Panc1 (cell line): Measurements from ENCODE around the gene POLR2F. TPM values are rescaled to one million over a fixed set of nuclear protein-coding genes. Genes with fewer than 3 reads are reported as not detected.

Experiments used
- ATAC-seq: fragments of 200-7000 bp; cut with Tn5 transposase; 2 replicates; pipeline ENCODE4 v1.9.1; 2020; ENCODE audit warnings: mild to moderate bottlenecking, moderate library complexity
- BruUV-seq: library from RNA; stranded (reverse); fragments of 400-500 nt; replicated peaks from 2 replicates; lab custom pipeline; 2021; lab: Mats Ljungman, UMichigan
- CTCF ChIA-PET: fragments of 300-600 bp; sonication (Branson Sonifier 250); formaldehyde crosslinking; loops from one replicate; lab custom pipeline; 2022; ENCODE audit warnings: antibody characterized with exemption; lab: Charles Lee
- POLR2A ChIA-PET: fragments of 300-600 bp; sonication (Branson Sonifier 250); formaldehyde crosslinking; loops from one replicate; lab custom pipeline; 2022; ENCODE audit warnings: antibody characterized with exemption; lab: Charles Lee
- DNase-seq: peaks from one replicate; pipeline ENCODE4 v3.0.0-alpha.2; 2010; ENCODE audit warnings: low read depth, low spot score
- H3K27ac ChIP-seq: 2 replicates; pipeline ENCODE4 v1.5.1; 2011; ENCODE audit warnings: mild to moderate bottlenecking, low read length, inconsistent platforms
- H3K27me3 ChIP-seq: fragments of 200-500 bp; sonication (Bioruptor generic); 2 replicates; pipeline ENCODE4 v1.6.0; 2014; ENCODE audit warnings: low read length, inconsistent platforms; ENCODE audit not compliant: control insufficient read depth, insufficient read depth
- H3K36me3 ChIP-seq: fragments of 200-500 bp; sonication (Bioruptor generic); 2 replicates; pipeline ENCODE4 v1.5.1; 2014; ENCODE audit warnings: inconsistent platforms, mild to moderate bottlenecking, low read length, moderate library complexity; ENCODE audit not compliant: control insufficient read depth, insufficient read depth
- H3K4me1 ChIP-seq: 2 replicates; pipeline ENCODE4 v1.5.1; 2011; ENCODE audit warnings: inconsistent platforms, mild to moderate bottlenecking, low read length, moderate library complexity; ENCODE audit not compliant: control insufficient read depth, insufficient read depth
- H3K4me3 ChIP-seq, 2 experiments: 2 replicates each; pipeline ENCODE4 v1.5.1; 2011 to 2012; ENCODE audit warnings: low read depth in 2 of 2, low read length in 2 of 2, mild to moderate bottlenecking in 2 of 2, inconsistent platforms in 1 of 2, moderate library complexity in 1 of 2
- H3K9me3 ChIP-seq: fragments of 200-500 bp; sonication (Bioruptor generic); 2 replicates; pipeline ENCODE4 v1.5.1; 2014; ENCODE audit warnings: low read depth, mild to moderate bottlenecking, inconsistent platforms, low read length, moderate library complexity; ENCODE audit not compliant: control insufficient read depth, insufficient read depth
- CTCF ChIP-seq: fragments of 450-650 bp; IDR thresholded peaks from 2 replicates; pipeline ENCODE4 v1.5.1; 2017; ENCODE audit warnings: mild to moderate bottlenecking
- POLR2AphosphoS5 ChIP-seq: IDR thresholded peaks from 2 replicates; pipeline ENCODE4 v1.6.1; 2012; ENCODE audit warnings: mild to moderate bottlenecking, low read depth, low read length, moderate library complexity
- REST ChIP-seq, 2 experiments: IDR thresholded peaks; 2 replicates each; pipeline ENCODE4 v1.6.1; 2011 to 2012; ENCODE audit warnings: low read depth in 2 of 2, control low read depth in 1 of 2, low read length in 1 of 2, mild to moderate bottlenecking in 1 of 2, moderate library complexity in 1 of 2; ENCODE audit not compliant: insufficient read depth in 1 of 2
- SIN3A ChIP-seq: IDR thresholded peaks from 2 replicates; pipeline ENCODE4 v1.6.1; 2012; ENCODE audit warnings: low read depth, mild to moderate bottlenecking, low read length, moderate library complexity, borderline replicate concordance; ENCODE audit not compliant: insufficient read depth
- TCF7L2 ChIP-seq: IDR thresholded peaks from 2 replicates; pipeline ENCODE4 v1.6.1; 2011; ENCODE audit warnings: mild to moderate bottlenecking, low read depth, low read length, inconsistent platforms
- in situ Hi-C: cut with HindIII; loops from 2 replicates; pipeline ENCODE4 v1.10.0; 2016; ENCODE audit warnings: low sequenced_read_pairs, low pct_unique_long_range_greater_than_20kb
- intact Hi-C: fragments of 100-400 bp; cut with micrococcal nuclease; formaldehyde crosslinking; loops from one replicate; pipeline ENCODE4 v1.10.0; 2022; ENCODE audit not compliant: unreplicated experiment
- total RNA-seq: library from RNA; stranded (reverse); gene quantifications from one replicate; pipeline ENCODE4 v1.2.1, GENCODE V29; 2021; ENCODE audit not compliant: unreplicated experiment

The POLR2F gene
- total RNA-seq, 1 experiment from 2014 or later: 89.7 TPM

- POLR2A ChIA-PET: no interaction called here
- no peak overlapping the region for H3K4me3 ChIP-seq
- TF ChIP-seq CTCF (no peak), SIN3A (no peak), TCF7L2 (no peak), POLR2AphosphoS5 (no peak), REST (IDR thresholded peaks at IDR 0.05; ENCODE audit: insufficient read depth in 1 of 2, low read depth in 2 of 2, low read length in 1 of 2) (no peak)
- no TSS peak for BruUV-seq
- CTCF ChIA-PET: no interaction called here
- in situ Hi-C loops (no loop called here), intact Hi-C loops (no loop called here)
- no peaks in the 10 kb centered on the region for H3K9me3 ChIP-seq
- ATAC-seq (no peak), DNase-seq (no peak)
- H3K27ac ChIP-seq: no peak overlapping the region
- H3K36me3 ChIP-seq: no peaks in the 10 kb centered on the region
- no peaks in the 10 kb centered on the region for H3K27me3 ChIP-seq
- no peaks in the 10 kb centered on the region for H3K4me1 ChIP-seq
Observed at GRCh38 chr22:37942133-37942532, 11.4 kb upstream of the POLR2F start.

GRCh38 chr22:37943136-37943824 is 10.2 kb upstream of the POLR2F start:
- Histone ChIP-seq H3K4me1 (no peaks in the 10 kb centered on the region), H3K4me3 (no peak overlapping the region), H3K27me3 (no peaks in the 10 kb centered on the region), H3K9me3 (no peaks in the 10 kb centered on the region), H3K36me3 (no peaks in the 10 kb centered on the region), H3K27ac (no peak overlapping the region)
- ChIA-PET CTCF (no interaction called here), POLR2A (no interaction called here)
- TF ChIP-seq TCF7L2: no peak
- no peak for TF ChIP-seq CTCF
- TF ChIP-seq SIN3A: no peak
- no peak for TF ChIP-seq REST (IDR thresholded peaks at IDR 0.05; ENCODE audit: insufficient read depth in 1 of 2, low read depth in 2 of 2, low read length in 1 of 2)
- no peak for TF ChIP-seq POLR2AphosphoS5
- TSS peak; percentile 64 for BruUV-seq
- in situ Hi-C loops (no loop called here), intact Hi-C loops (no loop called here)
- DNase-seq (no peak), ATAC-seq (no peak)
